Ureter (tissue), 1 donor: ENCODE data around the gene SIMC1. TPM values are rescaled to one million over a fixed set of nuclear protein-coding genes. Genes with fewer than 3 reads are reported as not detected.
"Not testable (repeated sequence)": the region's sequence is repeated elsewhere in the genome, so short reads cannot be mapped to it uniquely, and the experiment has no call there.

Source experiments
- DNase-seq: peaks from one replicate; pipeline ENCODE4 v3.0.0-alpha.2; 2020; ENCODE audit warnings: low spot score
- total RNA-seq: library from RNA; stranded (reverse); gene quantifications from one replicate; pipeline ENCODE4 v1.2.4, GENCODE V29; 2023
- donor health status: DM: yes; HTN: yes; CAD: no.

SIMC1 gene
- 25.7 TPM for total RNA-seq

DNA sequence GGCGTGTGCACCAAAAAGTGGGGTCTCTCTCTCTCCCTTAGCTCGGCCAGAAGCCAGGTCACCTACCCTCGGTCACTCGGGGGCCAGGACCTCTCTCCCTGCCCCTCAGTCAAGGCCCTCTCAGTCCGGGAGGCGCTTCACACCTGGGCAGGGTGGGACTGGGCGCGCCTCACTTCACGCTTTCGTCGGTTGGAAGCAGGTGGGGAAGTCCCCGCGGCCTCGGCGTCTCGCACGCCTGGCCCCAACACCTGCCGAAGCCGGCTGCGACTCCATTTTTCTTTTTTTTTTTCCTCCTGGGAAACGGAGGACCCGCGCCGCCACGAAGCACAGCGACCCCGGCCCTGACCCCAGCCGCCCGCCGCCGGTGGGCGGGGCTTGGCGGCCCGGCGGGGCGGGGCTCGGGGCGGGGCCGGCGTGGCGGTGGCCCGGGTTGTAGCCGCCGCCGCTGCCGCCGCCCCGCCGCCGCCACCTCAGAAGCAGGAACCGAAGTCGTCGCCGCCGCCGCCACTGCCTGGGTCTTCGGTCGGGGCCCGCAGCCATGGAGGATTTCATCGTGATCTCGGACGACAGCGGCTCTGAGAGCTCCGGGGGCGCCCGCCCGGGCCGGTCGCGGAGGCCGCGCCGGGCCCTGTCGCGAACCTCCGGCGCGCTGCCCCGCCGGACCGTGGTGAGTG lies at the start of gene SIMC1:
Gene SIMC1, plus strand, starts transcription at position 454 of the 674 bp plus-strand sequence. Its CDS starts 85 bp downstream, at position 539.
- not testable (repeated sequence) for DNase-seq

DNA sequence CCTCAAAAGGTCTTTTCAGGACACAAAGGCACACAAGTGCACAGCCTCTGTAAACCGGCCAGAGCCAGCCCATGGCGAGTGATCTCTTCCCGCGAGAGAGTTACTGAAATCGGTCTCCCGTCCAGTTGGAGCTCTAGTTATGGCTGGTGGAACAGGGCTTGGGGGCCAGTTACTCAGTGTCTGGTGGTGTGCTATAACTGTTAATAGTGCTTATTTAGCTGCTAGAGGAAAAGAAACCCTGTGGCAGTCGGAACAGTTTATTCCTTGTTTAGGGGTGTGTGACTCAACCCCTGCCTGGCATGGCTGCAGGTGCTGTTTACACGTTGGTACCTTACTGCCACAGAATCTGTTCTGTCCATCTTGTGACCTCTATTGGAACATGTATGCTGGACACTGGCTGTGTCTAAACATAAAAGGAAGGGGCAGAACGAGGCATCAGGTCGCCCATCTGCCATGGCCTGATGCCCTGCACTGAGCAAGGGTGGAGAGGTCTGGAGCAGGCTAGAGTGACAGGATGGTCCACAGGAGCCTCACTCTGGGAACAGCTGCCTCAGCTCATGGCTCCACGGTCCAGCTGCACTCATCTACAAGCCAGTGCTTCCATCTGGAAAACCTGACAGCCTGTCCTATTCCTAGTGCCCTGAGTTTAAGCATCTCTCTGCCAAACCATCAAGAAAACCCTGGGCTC lies 49.6 kb upstream of the SIMC1 start:
- no peak for DNase-seq

DNA sequence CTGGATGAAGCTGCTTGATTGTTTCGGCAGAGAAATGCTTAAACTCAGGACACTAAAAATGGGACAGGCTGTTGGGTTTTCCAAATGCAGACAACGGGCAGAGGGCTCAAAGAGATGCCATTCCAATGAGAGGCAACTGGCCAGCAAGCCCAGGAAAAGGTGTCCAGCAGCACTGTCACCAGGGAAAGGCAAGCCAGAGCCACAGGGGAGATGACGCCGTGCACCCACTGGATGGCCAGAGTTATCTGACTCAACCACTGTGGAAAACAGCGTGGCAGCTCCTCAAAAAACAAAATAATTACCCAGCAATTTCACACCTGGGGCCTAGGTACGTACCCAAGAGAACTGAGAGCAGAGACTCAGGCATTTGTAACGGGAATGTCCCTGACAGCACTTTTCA lies 48.4 kb upstream of the SIMC1 start:
- DNase-seq = no peak

DNA sequence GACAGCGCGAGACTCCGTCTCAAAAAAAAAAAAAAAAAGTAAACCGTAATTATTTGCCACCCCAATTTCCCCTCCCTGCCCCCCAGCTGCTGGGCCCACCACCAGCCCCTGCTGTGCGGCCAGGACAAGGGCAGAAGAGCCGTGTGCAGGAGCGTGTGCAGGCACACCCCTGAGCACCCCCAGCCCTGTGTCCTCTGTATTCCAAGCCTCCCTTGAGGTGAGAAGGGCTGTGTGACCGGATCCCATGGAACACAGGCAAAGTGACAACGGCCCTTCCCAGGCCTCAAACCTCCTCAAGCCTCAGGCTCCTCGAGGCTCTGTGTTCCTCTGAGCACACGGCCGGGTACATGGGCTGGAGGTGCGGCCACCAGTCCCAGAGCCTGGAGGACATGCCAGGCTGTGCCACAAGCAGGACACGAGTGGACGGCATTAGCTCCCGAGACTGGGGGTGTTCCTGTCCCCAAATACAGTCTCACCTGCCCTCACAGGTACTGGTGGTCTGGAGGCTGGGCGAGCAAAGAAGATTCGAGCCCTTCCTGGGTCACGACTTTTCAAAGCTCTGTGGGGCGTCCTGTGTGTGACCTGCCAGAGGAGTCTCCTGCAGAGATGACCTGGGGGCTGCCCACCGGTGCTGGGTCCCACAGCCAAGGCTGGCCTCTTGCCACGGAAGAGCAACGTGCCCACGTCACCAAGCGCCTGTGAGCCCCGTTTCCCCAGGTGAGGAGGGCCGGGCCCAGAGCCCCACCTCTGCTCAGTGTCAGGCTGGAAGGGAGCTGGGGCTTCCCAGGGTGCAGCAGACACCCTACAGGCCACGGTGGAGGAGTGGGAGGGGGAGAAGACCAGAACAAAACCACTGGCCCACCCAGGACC lies 47.1 kb upstream of the SIMC1 start:
- DNase-seq = no peak

DNA sequence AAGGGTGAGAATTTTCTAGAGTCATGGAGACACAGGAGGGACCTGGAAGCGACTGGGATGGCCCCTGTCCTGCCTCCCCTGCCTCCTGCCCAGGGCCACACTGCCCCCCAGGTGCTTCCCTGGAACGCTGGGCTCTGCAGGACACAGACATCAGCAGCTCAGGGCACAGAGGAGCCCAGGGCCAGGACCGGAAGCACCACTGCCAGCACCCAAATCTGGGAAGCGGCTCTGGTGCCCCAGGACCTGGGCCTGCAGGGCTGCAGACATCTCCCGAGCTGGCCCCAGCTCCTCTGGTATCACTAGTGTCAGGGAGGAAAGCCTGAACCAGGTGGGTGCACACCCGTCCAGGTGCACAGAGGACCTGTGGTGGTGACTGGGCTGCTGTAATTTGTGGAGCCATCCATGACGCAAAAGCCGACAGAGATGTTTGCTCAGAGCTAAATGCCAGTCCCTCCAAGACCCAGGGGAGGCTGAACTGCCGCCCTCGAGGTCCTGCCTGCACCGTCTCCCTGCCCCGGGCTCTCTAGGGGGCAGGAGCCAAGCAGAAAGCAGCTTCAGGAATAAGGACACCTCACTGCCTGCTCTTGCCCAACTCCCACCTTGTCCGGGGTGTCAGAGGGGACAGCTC lies 46.0 kb upstream of the SIMC1 start:
- no peak for DNase-seq

DNA sequence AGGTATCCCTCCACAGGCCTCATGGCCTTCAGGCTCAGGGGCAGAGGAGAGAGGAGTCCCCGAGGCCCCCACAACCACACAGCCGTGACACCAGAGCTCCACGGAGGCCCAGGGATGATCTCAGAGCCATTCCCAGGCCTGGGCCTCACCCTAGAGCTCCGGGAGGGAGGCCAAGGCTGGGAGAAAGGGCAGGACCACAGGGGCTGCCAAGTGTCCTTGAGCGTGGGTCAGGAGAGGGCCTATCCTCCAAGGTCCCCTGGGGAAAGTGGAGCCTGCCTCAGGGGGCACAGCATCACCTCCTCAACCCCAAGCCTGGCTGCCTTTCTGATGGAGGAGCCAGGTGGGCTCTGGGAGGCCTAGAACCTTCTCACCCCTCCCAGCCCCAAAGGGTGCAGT lies 45.5 kb upstream of the SIMC1 start:
- not testable (repeated sequence) for DNase-seq

DNA sequence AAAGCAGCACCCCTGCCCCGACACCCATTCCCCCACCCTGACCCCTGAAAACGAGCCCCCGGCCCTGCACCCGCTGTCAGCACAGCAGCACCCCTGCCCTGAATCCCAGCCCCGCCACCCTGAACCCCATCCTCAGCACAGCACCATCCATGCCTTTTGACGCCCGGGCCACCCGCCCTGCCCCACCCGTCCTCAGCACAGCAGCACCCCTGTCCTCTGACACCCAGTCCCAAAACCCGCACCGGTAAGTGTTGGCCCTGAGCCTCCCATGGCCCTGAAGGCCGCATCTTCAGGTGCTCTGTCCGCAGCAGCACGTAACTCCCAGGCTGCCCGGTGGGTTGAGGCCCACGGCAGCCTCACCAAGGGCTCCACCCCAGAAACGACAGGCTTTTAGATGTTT lies 44.6 kb upstream of the SIMC1 start:
- DNase-seq = not testable (repeated sequence)

DNA sequence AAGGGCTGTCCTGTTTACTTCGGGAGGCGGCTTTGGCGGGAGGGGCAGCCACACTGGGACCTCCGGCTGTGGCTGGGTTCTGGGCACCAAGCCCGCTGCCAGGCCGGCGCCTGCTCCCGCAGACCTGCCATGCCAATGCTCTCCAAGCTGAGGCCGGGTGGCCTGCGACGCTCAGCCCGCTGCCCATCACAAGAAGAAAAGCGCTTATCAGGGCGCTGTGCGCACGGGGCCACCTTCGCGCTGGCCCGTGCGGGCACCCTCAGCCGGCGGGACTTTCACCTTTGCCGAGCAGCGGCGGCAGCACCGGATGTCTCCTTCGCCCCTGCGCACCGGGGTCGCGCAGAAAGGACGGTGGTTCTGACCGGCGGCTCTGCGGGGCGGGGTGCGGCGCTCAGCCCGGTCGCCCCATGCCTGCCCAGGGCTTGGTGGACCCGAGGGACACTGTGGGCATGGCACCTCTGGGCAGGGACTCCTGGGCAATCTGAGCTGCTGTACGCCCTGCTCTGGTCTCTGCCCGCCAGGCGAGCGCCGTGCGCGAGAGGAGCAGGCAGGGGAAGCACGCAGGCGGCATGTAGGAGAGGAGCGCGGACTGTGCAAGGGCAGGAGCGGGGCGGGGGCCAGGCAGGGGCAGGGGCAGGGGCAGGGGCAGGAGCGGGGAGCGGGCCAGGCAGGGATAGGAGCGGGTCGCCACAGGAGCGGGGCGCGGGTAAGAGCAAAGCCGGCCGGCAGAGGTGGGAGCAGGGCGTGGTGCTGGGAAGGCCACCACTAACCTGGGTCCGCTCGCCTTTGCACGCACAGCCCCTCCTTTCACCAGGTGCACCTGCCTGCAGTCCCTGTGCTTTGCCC lies 43.8 kb upstream of the SIMC1 start:
- not testable (repeated sequence) for DNase-seq

DNA sequence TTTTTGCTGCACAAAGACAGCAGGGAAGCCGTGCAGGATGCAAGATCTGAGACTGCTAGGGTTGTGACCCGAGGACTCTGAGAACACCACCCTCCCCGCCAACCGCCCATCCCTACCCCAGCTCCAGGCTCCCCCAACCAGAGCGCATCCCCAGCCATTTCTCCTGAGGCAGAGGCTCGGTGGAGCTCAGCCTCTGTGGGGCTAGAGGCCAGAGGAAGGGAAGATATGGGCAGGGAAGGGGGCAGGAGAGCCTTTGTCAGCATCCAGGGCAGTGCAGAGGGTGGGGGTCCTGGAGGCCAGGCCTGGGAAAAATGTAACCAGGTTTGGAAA lies 43.2 kb upstream of the SIMC1 start:
- DNase-seq = not testable (repeated sequence)

DNA sequence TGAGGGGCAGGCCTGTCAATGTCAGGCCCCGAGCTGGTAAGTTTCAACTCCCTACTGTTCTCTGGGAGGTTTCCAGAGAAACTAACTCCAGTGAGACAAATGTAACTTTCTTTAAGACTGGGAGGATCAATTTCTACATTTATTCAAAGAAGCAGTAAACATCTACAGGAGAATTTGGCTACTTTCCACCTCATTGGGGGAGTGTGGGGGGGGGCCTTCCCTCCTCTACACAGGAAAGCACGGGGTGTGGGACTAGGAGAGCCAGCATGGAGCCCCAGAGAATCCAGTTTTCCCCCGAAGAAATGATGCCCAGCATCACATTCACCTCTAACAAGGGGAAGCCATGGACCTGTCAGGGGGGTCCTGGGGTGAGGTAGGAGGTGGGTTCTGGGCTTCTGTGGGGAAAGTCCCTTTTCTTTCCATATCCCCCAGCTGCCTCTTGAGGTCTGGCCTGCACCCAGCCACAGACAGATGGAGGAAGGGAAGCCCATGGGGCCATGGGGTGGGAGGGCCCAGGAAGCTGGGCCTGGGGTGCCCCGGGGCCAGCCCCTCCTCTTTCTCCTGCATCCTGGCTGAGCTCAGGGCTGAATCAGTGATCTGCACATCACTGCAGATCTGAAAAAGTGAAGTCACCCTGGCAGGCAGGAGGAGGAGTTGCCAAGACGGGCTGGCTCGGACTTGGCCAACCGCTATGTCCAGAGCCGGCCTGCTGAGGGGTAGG lies 42.6 kb upstream of the SIMC1 start:
- not testable (repeated sequence) for DNase-seq

DNA sequence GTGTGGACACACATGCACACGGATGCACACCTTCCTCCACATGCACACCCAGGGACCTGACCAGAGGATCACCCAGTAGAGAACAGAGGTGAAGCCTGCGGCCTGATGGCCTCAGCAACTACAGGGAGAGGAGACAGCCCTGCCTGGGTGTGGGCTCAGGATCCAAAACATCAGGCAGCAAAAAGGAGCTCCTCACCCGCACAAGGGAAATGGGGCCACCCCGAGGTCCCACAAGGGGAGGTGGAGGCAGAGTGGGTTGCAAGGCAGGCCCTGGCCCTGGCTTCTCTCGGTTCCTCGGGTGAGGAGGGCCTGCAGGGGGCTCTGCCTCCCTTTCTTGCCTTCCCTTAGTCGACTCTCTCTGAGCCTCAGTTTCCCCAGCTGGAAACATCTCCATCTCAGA lies 41.4 kb upstream of the SIMC1 start:
- DNase-seq = not testable (repeated sequence)

DNA sequence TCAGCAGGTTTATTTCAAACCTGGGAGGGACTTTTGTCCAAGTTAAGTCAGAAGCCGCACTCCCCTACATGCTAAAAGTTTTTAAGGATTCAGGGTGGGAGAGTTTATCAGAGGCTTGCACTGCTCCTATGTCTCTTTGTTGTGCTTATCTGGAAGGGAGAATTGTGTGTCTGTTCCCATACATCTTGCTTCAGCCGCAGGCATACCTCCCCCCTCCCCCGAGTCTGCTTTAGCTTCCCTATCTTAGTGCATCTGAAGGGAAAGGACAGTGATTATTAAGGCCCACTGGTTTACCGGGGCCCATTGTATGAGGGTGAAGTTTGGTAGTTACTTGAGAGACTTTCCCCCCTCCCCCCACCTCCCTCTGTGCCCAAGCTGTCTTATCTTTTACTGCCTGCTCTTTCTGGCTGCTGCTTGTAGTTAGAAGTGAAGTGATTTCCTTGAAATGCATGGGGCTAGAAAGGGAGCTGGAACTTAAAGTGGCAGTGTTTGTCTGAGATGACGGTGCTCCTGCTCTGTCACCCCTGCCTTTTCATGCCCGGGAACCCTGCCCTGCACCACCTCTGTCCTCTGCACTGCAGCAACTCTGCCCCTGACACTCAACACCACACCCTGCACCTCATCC lies 40.9 kb upstream of the SIMC1 start:
- DNase-seq = not testable (repeated sequence)

DNA sequence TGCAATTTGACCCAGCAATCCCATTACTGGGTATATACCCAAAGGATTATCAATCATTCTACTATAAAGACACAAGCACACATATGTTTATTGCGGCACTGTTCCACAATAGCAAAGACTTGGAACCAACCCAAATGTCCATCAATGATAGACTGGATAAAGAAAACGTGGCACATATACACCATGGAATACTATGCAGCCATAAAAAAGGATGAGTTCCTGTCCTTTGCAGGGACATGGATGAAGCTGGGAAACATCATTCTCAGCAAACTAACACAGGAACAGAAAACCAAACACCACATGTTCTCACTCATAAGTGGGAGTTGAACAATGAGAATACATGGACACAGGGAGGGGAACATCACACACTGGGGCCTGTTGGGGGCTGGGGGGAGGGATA lies 39.9 kb upstream of the SIMC1 start:
- not testable (repeated sequence) for DNase-seq

DNA sequence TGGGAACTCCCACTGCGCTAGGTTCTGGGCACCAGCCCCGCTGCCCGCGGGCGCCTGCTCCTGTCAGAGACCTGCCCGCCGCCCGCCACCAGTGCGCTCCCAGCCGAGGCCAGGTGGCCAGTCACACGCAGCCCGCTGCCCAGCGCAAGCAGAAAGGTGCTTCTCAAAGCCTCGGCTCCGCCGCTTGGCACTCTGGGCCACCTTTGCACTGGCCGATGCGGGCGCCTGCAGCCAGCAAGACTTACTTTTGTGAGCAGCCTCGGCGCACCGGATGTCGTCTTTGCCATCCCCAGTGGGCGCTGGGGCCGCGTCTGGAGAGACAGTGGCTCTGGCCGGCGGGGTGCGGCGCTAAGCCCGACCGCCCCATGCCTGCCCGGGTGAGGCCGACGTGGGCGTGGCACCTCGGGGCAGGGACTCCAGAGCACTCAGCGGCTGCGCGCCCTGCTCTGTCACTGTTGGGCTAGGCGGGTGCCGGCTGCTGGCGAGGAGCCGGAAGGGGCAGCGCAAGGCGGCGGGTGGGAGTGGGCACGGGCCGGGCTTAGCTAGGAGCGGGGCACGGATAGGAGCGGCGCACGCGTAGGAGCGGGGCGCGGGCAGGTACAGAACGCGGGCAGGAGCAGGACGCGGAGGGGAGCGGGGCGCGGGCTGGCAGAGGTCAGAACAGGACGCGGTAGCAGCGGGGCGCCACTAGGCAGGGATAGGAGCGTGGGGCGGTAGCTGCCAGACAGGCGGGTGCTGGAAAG lies 39.1 kb upstream of the SIMC1 start:
- not testable (repeated sequence) for DNase-seq

DNA sequence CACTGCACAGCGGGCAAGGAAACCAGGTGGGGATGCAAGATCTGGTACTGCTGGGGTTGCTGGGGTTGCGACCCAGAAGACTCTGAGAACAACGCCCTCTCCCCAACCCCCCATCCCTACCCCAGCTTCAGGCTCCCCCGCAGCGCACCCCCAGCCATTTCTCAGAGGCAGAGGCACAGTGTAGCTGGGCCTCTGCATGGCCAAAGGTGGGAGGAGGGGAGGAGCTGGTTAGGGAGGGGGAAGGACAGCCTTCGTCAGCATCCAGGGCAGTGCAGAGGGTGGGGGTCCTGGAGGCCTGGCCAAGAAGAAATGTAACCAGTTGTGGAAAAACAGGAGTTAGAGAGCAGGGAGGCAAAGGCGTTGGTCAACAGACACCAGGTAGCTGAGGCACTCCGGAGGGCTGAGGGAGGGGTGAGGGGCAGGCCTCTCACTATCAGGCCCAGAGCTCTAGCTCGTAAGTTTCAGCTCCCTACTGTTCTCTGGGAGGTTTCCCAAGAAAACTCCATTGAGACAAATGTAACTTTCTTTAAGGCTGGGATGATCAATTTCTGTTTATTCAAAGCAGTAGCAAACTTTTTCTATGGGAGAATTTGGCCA lies 38.3 kb upstream of the SIMC1 start:
- DNase-seq = not testable (repeated sequence)

DNA sequence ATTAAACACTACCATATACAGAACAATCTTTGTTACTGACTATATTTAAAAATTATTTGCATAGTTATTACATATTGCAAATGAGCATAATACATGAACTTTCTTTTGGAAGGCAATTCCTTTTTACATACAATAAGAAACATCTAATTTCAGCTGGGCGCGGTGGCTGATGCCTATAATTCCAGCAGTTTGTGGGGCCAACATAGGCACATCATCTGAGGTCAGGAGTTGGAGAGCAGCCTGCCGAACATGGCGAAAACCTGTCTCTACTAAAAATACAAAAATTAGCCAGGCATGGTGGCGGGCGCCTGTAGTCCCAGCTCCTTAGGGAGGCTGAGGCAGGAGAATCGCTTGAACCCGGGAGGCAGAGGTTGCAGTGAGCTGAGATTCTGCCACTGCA lies 36.4 kb upstream of the SIMC1 start:
- DNase-seq = no peak

DNA sequence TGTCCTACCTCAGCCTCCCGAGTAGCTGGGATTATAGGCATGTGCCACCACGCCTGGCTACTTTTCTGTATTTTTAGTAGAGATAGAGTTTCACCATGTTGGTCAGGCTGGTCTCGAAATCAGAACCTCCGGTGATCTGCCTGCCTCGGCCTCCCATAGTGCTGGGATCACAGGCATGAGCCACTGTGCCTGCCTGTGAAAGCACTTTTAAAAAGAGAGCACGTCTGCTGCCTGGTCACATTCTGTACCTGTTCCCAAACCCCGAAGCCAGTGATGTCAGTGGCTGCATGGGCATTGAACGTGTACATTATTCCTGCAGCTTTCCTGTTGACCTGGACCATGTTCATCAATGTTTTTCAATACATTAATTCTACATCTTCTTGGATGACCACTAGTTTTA lies 35.1 kb upstream of the SIMC1 start:
- no peak for DNase-seq

DNA sequence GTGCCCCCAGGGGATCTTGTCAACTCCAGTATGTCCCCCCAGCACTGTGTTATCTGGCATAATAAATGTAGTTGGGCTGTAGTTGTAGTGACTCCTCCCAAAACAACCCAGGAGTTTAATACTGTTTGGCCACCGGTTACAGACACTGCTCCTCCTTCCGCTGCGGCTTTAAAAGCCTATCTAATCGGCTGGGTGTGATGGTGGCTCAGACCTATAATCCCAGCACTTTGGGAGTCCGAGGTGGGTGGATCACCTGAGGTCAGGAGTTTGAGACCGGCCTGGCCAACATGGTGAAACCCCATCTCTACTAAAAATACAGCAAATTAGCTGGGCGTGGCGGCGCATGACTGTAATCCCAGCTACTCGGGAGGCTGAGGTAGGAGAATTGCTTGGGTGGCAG lies 34.7 kb upstream of the SIMC1 start:
- DNase-seq = not testable (repeated sequence)

DNA sequence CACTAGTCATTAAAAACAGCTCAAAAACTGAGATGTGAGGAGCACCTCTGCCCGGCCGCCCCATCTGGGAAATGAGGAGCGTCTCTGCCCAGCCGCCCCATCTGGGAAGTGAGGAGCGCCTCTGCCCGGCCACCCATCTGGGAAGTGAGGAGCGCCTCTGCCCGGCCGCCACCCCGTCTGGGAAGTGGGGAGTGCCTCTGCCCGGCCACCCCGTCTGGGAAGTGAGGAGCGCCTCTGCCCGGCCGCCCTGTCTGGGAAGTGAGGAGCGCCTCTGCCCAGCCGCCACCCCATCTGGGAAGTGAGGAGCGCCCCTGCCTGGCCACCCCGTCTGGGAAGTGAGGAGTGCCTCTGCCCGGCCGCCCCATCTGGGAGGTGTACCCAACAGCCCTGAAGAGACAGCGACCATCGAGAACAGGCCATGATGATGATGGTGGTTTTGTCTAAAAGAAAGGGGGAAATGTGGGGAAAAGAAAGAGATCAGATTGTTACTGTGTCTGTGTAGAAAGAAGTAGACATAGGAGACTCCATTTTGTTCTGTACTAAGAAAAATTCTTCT lies 23.7 kb upstream of the SIMC1 start:
- DNase-seq = not testable (repeated sequence)
